ENCODE results near the gene CEACAM5.
"Not testable (repeated sequence)": the region's sequence is repeated elsewhere in the genome, so short reads cannot be mapped to it uniquely, and the experiment has no call there.

The CEACAM5 gene

DNA sequence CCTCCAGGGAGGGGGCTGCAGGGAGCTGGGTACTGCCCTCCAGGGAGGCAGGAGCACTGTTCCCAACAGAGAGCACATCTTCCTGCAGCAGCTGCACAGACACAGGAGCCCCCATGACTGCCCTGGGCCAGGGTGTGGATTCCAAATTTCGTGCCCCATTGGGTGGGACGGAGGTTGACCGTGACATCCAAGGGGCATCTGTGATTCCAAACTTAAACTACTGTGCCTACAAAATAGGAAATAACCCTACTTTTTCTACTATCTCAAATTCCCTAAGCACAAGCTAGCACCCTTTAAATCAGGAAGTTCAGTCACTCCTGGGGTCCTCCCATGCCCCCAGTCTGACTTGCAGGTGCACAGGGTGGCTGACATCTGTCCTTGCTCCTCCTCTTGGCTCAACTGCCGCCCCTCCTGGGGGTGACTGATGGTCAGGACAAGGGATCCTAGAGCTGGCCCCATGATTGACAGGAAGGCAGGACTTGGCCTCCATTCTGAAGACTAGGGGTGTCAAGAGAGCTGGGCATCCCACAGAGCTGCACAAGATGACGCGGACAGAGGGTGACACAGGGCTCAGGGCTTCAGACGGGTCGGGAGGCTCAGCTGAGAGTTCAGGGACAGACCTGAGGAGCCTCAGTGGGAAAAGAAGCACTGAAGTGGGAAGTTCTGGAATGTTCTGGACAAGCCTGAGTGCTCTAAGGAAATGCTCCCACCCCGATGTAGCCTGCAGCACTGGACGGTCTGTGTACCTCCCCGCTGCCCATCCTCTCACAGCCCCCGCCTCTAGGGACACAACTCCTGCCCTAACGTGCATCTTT, 7.8 kb upstream of the CEACAM5 start:
- no peak for DNase-seq (ENCODE audit: low read depth in 2 of 2)

DNA sequence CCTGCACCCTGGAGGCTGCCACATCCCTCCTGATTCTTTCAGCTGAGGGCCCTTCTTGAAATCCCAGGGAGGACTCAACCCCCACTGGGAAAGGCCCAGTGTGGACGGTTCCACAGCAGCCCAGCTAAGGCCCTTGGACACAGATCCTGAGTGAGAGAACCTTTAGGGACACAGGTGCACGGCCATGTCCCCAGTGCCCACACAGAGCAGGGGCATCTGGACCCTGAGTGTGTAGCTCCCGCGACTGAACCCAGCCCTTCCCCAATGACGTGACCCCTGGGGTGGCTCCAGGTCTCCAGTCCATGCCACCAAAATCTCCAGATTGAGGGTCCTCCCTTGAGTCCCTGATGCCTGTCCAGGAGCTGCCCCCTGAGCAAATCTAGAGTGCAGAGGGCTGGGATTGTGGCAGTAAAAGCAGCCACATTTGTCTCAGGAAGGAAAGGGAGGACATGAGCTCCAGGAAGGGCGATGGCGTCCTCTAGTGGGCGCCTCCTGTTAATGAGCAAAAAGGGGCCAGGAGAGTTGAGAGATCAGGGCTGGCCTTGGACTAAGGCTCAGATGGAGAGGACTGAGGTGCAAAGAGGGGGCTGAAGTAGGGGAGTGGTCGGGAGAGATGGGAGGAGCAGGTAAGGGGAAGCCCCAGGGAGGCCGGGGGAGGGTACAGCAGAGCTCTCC, 6.9 kb upstream of the CEACAM5 start:
- DNase-seq (ENCODE audit: low read depth in 2 of 2), result no peak

DNA sequence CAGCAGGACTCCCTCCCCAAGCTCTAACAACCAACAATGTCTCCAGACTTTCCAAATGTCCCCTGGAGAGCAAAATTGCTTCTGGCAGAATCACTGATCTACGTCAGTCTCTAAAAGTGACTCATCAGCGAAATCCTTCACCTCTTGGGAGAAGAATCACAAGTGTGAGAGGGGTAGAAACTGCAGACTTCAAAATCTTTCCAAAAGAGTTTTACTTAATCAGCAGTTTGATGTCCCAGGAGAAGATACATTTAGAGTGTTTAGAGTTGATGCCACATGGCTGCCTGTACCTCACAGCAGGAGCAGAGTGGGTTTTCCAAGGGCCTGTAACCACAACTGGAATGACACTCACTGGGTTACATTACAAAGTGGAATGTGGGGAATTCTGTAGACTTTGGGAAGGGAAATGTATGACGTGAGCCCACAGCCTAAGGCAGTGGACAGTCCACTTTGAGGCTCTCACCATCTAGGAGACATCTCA, 6.2 kb upstream of the CEACAM5 start:
- no peak for DNase-seq (ENCODE audit: low read depth in 2 of 2)

DNA sequence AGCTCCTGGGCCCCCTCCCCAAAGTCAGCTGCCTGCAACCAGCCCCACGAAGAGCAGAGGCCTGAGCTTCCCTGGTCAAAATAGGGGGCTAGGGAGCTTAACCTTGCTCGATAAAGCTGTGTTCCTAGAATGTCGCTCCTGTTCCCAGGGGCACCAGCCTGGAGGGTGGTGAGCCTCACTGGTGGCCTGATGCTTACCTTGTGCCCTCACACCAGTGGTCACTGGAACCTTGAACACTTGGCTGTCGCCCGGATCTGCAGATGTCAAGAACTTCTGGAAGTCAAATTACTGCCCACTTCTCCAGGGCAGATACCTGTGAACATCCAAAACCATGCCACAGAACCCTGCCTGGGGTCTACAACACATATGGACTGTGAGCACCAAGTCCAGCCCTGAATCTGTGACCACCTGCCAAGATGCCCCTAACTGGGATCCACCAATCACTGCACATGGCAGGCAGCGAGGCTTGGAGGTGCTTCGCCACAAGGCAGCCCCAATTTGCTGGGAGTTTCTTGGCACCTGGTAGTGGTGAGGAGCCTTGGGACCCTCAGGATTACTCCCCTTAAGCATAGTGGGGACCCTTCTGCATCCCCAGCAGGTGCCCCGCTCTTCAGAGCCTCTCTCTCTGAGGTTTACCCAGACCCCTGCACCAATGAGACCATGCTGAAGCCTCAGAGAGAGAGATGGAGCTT, 4.7 kb upstream of the CEACAM5 start:
- no peak for DNase-seq (ENCODE audit: low read depth in 2 of 2)

DNA sequence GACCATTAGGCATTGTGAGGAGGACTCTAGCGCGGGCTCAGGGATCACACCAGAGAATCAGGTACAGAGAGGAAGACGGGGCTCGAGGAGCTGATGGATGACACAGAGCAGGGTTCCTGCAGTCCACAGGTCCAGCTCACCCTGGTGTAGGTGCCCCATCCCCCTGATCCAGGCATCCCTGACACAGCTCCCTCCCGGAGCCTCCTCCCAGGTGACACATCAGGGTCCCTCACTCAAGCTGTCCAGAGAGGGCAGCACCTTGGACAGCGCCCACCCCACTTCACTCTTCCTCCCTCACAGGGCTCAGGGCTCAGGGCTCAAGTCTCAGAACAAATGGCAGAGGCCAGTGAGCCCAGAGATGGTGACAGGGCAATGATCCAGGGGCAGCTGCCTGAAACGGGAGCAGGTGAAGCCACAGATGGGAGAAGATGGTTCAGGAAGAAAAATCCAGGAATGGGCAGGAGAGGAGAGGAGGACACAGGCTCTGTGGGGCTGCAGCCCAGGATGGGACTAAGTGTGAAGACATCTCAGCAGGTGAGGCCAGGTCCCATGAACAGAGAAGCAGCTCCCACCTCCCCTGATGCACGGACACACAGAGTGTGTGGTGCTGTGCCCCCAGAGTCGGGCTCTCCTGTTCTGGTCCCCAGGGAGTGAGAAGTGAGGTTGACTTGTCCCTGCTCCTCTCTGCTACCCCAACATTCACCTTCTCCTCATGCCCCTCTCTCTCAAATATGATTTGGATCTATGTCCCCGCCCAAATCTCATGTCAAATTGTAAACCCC, 2.8 kb upstream of the CEACAM5 start:
- DNase-seq (ENCODE audit: low read depth in 2 of 2), result no peak

DNA sequence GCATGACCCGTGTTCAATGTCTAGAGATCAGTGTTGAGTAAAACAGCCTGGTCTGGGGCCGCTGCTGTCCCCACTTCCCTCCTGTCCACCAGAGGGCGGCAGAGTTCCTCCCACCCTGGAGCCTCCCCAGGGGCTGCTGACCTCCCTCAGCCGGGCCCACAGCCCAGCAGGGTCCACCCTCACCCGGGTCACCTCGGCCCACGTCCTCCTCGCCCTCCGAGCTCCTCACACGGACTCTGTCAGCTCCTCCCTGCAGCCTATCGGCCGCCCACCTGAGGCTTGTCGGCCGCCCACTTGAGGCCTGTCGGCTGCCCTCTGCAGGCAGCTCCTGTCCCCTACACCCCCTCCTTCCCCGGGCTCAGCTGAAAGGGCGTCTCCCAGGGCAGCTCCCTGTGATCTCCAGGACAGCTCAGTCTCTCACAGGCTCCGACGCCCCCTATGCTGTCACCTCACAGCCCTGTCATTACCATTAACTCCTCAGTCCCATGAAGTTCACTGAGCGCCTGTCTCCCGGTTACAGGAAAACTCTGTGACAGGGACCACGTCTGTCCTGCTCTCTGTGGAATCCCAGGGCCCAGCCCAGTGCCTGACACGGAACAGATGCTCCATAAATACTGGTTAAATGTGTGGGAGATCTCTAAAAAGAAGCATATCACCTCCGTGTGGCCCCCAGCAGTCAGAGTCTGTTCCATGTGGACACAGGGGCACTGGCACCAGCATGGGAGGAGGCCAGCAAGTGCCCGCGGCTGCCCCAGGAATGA, 1.5 kb upstream of the CEACAM5 start:
- no peak for DNase-seq (ENCODE audit: low read depth in 2 of 2)

DNA sequence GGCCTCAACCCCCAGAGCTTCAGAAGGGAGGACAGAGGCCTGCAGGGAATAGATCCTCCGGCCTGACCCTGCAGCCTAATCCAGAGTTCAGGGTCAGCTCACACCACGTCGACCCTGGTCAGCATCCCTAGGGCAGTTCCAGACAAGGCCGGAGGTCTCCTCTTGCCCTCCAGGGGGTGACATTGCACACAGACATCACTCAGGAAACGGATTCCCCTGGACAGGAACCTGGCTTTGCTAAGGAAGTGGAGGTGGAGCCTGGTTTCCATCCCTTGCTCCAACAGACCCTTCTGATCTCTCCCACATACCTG, 969 bp upstream of the CEACAM5 start:
- no peak for DNase-seq (ENCODE audit: low read depth in 2 of 2)

DNA sequence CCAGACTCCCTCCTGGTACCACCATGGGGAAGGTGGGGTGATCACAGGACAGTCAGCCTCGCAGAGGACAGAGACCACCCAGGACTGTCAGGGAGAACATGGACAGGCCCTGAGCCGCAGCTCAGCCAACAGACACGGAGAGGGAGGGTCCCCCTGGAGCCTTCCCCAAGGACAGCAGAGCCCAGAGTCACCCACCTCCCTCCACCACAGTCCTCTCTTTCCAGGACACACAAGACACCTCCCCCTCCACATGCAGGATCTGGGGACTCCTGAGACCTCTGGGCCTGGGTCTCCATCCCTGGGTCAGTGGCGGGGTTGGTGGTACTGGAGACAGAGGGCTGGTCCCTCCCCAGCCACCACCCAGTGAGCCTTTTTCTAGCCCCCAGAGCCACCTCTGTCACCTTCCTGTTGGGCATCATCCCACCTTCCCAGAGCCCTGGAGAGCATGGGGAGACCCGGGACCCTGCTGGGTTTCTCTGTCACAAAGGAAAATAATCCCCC, 505 bp upstream of the CEACAM5 start:
- no peak for DNase-seq (ENCODE audit: low read depth in 2 of 2)

DNA sequence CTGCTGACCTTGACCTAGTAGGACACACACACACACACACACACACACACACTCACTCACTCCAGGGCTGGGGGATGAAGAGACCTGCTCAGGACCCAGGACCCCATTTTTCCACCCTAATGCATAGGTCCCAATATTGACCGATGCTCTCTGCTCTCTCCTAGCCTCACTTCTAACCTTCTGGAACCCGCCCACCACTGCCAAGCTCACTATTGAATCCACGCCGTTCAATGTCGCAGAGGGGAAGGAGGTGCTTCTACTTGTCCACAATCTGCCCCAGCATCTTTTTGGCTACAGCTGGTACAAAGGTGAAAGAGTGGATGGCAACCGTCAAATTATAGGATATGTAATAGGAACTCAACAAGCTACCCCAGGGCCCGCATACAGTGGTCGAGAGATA, 1.1 kb downstream of the CEACAM5 start:
- DNase-seq (ENCODE audit: low read depth in 2 of 2), result not testable (repeated sequence)

DNA sequence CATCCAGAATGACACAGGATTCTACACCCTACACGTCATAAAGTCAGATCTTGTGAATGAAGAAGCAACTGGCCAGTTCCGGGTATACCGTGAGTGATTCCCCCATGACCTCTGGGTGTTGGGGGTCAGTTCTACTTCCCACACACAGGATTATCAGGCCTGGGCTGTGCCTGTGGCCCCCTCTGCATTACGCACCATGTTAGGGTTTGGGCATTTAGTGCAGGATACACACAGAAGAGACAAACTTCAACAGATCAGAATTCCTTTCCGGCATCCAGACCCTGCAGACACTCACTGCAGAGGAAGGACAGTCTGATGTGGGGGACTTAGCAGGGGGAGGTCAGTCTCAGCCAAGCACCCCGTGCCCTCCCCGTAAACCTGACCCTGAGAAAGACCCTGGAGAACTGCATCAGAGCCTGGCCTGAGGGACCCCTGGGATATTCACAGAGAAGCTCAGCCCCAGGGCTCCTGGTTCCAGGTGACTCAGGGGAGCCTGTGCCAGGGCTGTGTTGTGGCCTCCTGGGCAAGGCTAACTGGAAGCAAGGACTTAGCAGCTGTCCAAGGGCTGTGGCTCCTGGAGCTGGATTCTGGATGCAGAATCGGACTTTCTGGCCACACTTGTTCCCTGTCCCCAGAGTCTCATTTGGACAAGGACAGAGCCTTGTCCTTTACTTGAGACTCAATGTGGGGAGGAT, 1.7 kb downstream of the CEACAM5 start:
- no peak for DNase-seq (ENCODE audit: low read depth in 2 of 2)

DNA sequence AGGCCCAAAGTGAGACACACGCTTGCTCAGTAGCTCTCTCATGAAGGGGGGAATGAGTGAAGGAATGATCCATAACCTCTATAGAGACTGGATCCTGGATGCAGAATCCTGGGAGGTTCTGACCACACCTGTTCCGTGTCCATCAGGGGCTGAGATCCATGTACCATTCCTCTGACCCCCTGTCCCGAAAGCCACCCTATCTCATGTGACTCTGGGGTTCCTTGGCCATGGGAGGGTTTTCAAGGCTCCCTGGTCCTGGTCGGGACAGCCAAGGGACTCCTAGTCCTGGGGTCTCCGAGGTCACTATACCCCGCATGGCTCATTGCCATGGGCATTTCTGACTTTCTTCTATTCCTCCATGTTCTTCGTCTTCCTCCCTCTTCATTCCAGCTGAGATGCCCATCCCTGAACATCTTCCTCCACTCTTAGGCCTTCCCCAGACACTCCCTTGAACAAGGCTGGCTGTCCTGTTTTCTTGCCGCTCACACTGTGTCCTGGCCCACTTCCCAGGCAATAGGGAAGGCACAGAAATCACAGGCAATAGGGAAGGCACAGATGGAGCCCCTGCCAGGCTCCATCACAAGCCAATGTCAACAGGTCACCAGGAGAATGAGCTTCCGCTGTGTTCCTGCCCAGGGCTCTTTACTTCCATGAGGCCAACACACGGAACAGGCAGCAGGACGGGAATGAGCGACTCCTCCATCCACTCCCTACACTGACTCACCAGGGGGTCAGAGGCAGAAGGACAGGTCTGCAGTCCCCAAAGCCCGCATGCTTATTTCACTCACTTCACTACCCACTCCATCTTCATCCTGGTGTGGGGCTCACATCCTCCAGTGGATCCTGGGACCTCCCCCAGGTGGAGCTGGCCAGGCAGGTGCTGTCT, 3.2 kb downstream of the CEACAM5 start:
- no peak for DNase-seq (ENCODE audit: low read depth in 2 of 2)

DNA sequence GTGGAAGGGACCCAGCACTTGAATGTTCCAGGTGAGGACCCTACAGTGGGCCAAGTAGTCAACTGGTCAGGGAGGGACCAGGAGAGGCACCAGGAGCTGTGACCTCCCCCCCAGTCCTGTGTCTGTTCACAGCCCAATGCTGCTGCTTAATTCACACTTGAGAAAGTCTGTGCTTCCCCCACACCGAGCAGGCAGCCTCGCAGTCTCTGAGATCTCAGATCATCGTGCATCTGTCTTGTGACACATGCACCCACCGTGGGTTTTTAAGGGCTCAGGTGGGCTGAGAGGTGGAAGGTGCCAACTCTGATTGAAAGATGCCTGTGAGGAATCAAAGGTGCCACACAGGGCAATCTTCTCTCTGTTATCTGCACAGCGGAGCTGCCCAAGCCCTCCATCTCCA, 6.2 kb downstream of the CEACAM5 start:
- DNase-seq (ENCODE audit: low read depth in 2 of 2), result no peak

DNA sequence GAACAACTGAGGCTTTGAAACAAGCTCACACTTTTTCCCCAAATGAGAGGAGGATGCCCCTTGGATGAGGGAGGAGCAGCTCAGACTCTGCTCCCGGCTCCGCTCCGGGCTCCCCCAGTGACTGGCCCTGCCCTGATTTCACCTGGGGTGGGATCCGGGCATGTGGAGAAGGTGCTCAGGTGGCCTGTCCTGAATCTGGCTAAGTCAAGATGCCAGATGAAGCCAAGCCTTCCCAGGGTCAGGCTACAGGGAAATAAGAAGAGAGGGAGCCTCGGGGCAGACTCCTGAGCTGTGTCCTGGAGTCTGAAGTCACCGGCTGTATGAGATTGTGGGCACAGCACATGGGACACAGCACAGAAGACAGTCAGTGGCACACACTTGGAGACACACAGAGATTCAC, 10.3 kb downstream of the CEACAM5 start:
- no peak for DNase-seq (ENCODE audit: low read depth in 2 of 2)

DNA sequence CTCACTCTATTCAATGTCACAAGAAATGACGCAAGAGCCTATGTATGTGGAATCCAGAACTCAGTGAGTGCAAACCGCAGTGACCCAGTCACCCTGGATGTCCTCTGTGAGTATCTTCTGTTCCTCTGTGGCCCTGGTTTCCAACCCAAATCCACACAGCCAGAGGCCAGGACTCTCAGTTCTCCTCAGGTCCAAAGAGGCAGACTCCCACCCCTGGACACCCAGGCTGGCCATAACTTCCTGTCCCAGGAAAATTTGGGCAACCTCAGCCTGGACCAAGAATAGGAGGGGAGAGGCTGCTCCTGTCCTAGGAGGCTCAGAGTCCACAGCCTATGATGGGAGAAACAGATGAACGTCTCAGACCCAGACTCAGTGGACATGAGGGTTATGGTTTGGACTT, 11.7 kb downstream of the CEACAM5 start:
- DNase-seq (ENCODE audit: low read depth in 2 of 2), result no peak

DNA sequence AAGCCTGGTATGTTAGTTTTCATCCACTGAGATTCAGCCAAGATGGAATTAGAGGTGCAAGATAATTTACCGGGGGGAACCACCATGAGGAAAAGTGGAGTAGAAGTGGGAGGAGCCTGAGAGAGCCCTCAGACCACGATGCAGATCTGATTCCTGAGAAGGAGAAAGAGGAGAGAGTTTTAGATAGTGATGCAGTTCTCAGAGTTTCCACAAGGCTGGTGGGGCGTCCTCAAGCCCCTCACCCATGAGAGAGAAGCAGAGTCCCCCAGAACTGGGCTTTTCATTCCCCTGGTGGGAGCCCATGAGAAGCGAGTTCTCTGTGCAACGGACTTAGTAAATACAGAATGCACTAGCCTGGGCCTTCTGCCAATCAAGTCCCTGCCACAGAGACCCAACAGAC, 18.1 kb downstream of the CEACAM5 start:
- no peak for DNase-seq (ENCODE audit: low read depth in 2 of 2)

DNA sequence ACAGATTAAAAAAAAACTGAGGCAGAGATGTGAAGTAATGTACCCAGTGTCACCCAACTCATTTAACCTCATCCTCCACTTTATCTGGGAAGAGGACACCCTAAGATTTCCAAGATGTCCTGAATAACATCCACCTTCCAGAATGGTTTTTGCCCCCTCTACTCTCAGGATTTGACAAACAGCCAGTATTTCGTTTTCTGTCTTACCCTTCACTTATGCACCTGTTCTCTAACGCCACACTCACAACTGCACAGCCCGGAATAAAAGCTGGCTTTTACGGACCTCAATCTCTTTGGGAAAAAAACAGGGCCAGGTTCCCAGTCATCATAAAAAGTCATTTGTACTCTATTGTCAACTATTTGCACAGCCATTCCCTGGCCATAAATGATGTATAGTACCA, 25.7 kb downstream of the CEACAM5 start:
- DNase-seq (ENCODE audit: low read depth in 2 of 2), result no peak

DNA sequence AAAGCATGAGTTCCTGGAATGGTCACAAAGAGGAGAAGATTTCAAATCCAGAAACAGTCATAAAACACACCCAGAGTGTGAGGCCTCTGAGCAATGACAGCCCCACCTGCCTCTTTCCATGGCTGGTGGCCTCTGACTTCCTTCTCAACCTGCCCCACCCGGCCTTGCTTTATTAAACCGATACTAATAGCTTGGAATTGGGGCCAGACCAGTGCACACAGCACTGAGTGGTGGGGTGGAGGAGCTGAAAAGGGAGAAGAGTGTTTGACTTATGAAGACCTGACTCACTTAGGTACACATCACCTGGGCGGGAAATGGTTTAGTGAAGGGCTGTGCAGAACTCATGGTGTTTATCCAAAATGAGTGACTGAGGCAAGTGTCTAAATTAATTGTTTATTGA, 26.2 kb downstream of the CEACAM5 start:
- no peak for DNase-seq (ENCODE audit: low read depth in 2 of 2)

DNA sequence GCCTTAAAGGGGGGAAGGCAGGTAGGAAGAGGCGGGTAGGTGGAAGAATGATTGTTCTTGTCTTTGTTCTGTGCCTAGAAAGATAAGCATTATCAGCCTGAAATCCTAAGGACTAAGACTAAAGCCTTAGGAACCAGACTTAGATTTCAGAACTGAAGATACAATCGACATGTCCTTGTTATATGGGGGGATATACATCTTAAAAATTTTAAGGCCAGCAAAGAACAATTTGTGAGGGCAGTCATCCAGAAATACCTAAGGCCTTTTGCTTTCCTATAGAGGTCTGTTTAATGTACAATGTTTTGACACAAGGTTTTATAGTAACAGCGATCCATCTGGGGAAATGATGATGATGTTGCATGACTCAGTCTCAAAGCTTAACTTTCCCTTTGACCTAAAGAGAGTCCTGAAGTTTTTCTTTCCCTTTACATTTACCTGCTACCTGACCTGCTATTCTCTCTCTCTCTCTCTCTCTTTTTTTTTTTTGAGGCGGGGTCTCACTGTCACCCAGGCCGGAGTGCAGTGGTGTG, 26.7 kb downstream of the CEACAM5 start:
- no peak for DNase-seq (ENCODE audit: low read depth in 2 of 2)

DNA sequence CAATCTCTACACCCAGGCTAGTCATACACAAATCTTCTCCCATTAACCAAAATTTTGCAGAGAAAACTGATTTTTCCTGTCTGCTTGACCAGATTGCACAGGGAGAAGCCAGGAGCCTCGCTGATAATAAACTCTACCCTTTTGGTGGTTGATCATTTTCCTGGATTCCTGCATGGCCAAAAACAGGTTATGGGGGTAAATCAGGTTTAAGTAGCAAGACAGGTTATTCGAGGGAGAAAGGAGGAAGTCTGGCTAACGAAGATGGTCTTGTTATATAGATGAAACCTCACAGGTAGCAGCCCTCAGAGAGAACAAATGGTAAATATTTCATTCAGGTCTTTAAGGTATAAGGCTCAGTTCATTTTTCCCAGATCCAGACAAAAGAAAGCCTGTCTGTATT, 30.9 kb downstream of the CEACAM5 start:
- DNase-seq (ENCODE audit: low read depth in 2 of 2), result no peak
